ENCODE data around the gene RPS6KL1.

RPS6KL1 gene

GRCh38 chr14:74950795-74951442, 27.9 kb upstream of the RPS6KL1 start:
- H3K4me3 ChIP-seq (ENCODE audit: low read depth, low read length), result no peak overlapping the region
- H3K9me3 ChIP-seq (ENCODE audit: severe bottlenecking), result no peaks in the 10 kb centered on the region
- DNase-seq, result no peak
- H3K27ac ChIP-seq, result no peak overlapping the region
- no peak for TF ChIP-seq CTCF (IDR thresholded peaks at IDR 0.05; ENCODE audit: low read depth, low read length)
- no peaks in the 10 kb centered on the region for H3K27me3 ChIP-seq (ENCODE audit: insufficient read depth, low read depth, severe bottlenecking)
- H3K36me3 ChIP-seq, result peaks cover 50% of the 10 kb centered on the region

- H3K27me3 ChIP-seq (ENCODE audit: insufficient read depth, low read depth, severe bottlenecking), result no peaks in the 10 kb centered on the region
- H3K9me3 ChIP-seq (ENCODE audit: severe bottlenecking), result no peaks in the 10 kb centered on the region
- no peak overlapping the region for H3K4me3 ChIP-seq (ENCODE audit: low read depth, low read length)
- no peak overlapping the region for H3K27ac ChIP-seq
- no peak for TF ChIP-seq CTCF (IDR thresholded peaks at IDR 0.05; ENCODE audit: low read depth, low read length)
- DNase-seq, result no peak
- H3K36me3 ChIP-seq, result peaks cover 53% of the 10 kb centered on the region
Measured at GRCh38 chr14:74949859-74950573, 27.0 kb upstream of the RPS6KL1 start.

- Histone ChIP-seq H3K36me3 (peaks cover 57% of the 10 kb centered on the region), H3K9me3 (ENCODE audit: severe bottlenecking) (no peaks in the 10 kb centered on the region), H3K27me3 (ENCODE audit: insufficient read depth, low read depth, severe bottlenecking) (no peaks in the 10 kb centered on the region), H3K4me3 (ENCODE audit: low read depth, low read length) (no peak overlapping the region), H3K27ac (no peak overlapping the region)
- TF ChIP-seq CTCF (IDR thresholded peaks at IDR 0.05; ENCODE audit: low read depth, low read length), result no peak
- DNase-seq, result no peak
Measured at GRCh38 chr14:74949191-74949601, 26.1 kb upstream of the RPS6KL1 start.

- no peak for TF ChIP-seq CTCF (IDR thresholded peaks at IDR 0.05; ENCODE audit: low read depth, low read length)
- H3K36me3 ChIP-seq, result peaks cover 55% of the 10 kb centered on the region
- no peak overlapping the region for H3K27ac ChIP-seq
- H3K4me3 ChIP-seq (ENCODE audit: low read depth, low read length), result no peak overlapping the region
- no peaks in the 10 kb centered on the region for H3K27me3 ChIP-seq (ENCODE audit: insufficient read depth, low read depth, severe bottlenecking)
- H3K9me3 ChIP-seq (ENCODE audit: severe bottlenecking), result no peaks in the 10 kb centered on the region
- no peak for DNase-seq
Measured at GRCh38 chr14:74948228-74949175, 25.4 kb upstream of the RPS6KL1 start.

- DNase-seq, result no peak
- Histone ChIP-seq H3K9me3 (ENCODE audit: severe bottlenecking) (no peaks in the 10 kb centered on the region), H3K4me3 (ENCODE audit: low read depth, low read length) (no peak overlapping the region), H3K27ac (no peak overlapping the region), H3K27me3 (ENCODE audit: insufficient read depth, low read depth, severe bottlenecking) (no peaks in the 10 kb centered on the region), H3K36me3 (peaks cover 55% of the 10 kb centered on the region)
- TF ChIP-seq CTCF (IDR thresholded peaks at IDR 0.05; ENCODE audit: low read depth, low read length), result no peak
Measured at GRCh38 chr14:74947353-74948227, 24.5 kb upstream of the RPS6KL1 start.
